Measurements from ENCODE around the gene CCDC27.

DNA sequence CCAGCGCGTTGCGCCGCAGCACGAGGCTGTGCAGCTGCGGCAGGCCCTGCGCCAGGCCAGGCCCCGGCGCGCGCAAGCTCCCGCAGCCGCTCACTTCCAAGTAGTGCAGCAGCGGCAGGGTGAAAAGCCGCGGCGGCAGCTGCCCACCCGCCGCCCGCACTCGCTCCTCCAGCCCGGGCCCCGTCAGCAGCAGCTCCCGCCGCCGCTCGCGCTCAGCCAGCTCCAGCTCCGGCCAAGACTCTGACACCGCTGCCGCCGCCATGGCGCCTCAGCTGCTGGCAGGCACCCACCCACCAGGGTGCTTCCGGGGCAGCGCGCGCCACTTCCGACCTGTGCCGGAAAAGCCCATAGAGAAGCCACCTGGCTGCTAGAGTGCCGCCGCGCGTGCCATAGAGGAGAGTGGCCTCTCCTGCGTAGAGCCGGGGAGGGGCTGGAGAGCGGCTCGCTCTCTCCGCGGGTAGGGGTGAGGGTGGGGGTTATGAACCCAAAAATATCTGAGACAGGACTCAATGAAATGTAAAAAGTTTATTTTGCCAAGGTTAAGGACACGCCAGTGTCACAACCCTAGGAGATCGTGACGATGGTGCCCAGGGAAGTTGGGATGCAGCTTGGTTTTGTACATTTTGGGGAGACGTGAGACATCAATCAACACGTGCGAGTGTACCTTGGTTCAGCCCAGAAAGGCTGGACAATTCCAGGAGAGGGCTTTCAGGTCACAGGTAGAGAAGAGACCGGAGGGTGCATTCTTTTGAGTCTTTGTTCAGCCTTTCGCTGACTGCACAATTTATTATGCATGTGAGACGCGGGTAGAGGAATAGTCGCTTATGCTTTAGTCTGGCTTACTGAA is 44.2 kb downstream of the CCDC27 start, which contains the start of gene LRRC47:
- TF ChIP-seq EZH2 (IDR thresholded peaks at IDR 0.05; ENCODE audit: low read depth, low read length, severe bottlenecking): no peak
- peak; percentile 50 to 72 for TF ChIP-seq POLR2A (IDR thresholded peaks at IDR 0.05; ENCODE audit: control extremely low read depth in 1 of 2, low read depth in 2 of 2, low read length in 2 of 2)
- no peak for TF ChIP-seq RFX5 (IDR thresholded peaks at IDR 0.05; ENCODE audit: borderline replicate concordance, low read depth, low read length)
- no peak for TF ChIP-seq SP1 (IDR thresholded peaks at IDR 0.05; ENCODE audit: low read depth, low read length)
- TF ChIP-seq, protein P1, sequence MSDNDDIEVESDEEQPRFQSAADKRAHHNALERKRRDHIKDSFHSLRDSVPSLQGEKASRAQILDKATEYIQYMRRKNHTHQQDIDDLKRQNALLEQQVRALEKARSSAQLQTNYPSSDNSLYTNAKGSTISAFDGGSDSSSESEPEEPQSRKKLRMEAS (IDR thresholded peaks at IDR 0.05): peak; percentile 26; the same call in 1 of the 2 replicates
- TF ChIP-seq CTCF (IDR thresholded peaks at IDR 0.05; ENCODE audit: control extremely low read depth in 1 of 3, insufficient read depth in 1 of 3, low read depth in 1 of 3, low read length in 3 of 3): no peak; a peak in 1 of 4 replicates
- TF ChIP-seq PHF8 (conservative IDR thresholded peaks at IDR 0.05; ENCODE audit: low read depth, low read length): peak; percentile 79
- TF ChIP-seq EP300 (IDR thresholded peaks at IDR 0.05; ENCODE audit: borderline replicate concordance in 1 of 2, low read depth in 2 of 2, low read length in 2 of 2): peak in 1 of 2 experiments; percentile 62; a peak in 1 of 3 replicates
- peak; percentile 67; the same call in 1 of the 2 replicates for TF ChIP-seq POLR2AphosphoS5 (IDR thresholded peaks at IDR 0.05; ENCODE audit: low read depth, low read length)
- peak; percentile 63 for TF ChIP-seq TBP (IDR thresholded peaks at IDR 0.05; ENCODE audit: low read depth, low read length)
- TF ChIP-seq RBBP5 (IDR thresholded peaks at IDR 0.05; ENCODE audit: borderline replicate concordance, low read depth, low read length): no peak
- TF ChIP-seq TCF12 (IDR thresholded peaks at IDR 0.05; ENCODE audit: low read depth, low read length): 0 out of 2 replicates have a peak, but pooled peaks have one; percentile 49
- no peak for TF ChIP-seq GTF2F1 (IDR thresholded peaks at IDR 0.05; ENCODE audit: borderline replicate concordance, low read depth, low read length)
- peak; percentile 79 for TF ChIP-seq TAF1 (IDR thresholded peaks at IDR 0.05; ENCODE audit: low read depth, low read length)

Data from H1 (cell line).